Mesenchymal stem cell (in vitro differentiated cells and primary cell): ENCODE data around the gene BICD1.

Experiments used
- DNase-seq: peaks from one replicate; pipeline ENCODE4 v3.0.0-alpha.2; 2013
- H2AFZ ChIP-seq: one replicate; pipeline ENCODE4 v1.6.1; 2013; ENCODE audit warnings: low read depth, mild to moderate bottlenecking, control low read depth, inconsistent platforms, low read length, moderate library complexity
- H2AK5ac ChIP-seq: 2 replicates; pipeline ENCODE4 v1.6.1; 2013; ENCODE audit warnings: low read length, moderate library complexity, mild to moderate bottlenecking, inconsistent platforms; ENCODE audit not compliant: severe bottlenecking
- H2BK120ac ChIP-seq: one replicate; pipeline ENCODE4 v1.6.1; 2013; ENCODE audit warnings: low read depth, mild to moderate bottlenecking, inconsistent platforms, low read length, moderate library complexity
- H2BK12ac ChIP-seq, 2 experiments: one replicate each; pipeline ENCODE4 v1.6.1; 2013; ENCODE audit warnings: inconsistent platforms in 2 of 2, low read length in 2 of 2, mild to moderate bottlenecking in 2 of 2, moderate library complexity in 2 of 2, control low read depth in 1 of 2
- H2BK15ac ChIP-seq: one replicate; pipeline ENCODE4 v1.6.1; 2013; ENCODE audit warnings: mild to moderate bottlenecking, low read depth, inconsistent platforms; ENCODE audit not compliant: poor library complexity, severe bottlenecking
- H2BK5ac ChIP-seq: 2 replicates; pipeline ENCODE4 v1.6.1; 2013; ENCODE audit warnings: low read depth, mild to moderate bottlenecking, low read length, control low read depth, inconsistent platforms; ENCODE audit not compliant: poor library complexity, severe bottlenecking
- H3K14ac ChIP-seq, 2 experiments: one replicate each; pipeline ENCODE4 v1.6.1; 2013; ENCODE audit warnings: inconsistent platforms in 2 of 2, low read length in 2 of 2, control low read depth in 1 of 2, mild to moderate bottlenecking in 1 of 2, moderate library complexity in 1 of 2
- H3K18ac ChIP-seq, 2 experiments: one replicate each; pipeline ENCODE4 v1.6.1; 2013; ENCODE audit warnings: inconsistent platforms in 2 of 2, low read length in 2 of 2, control low read depth in 1 of 2, low read depth in 1 of 2, mild to moderate bottlenecking in 1 of 2
- H3K23ac ChIP-seq, 2 experiments: one replicate each; pipeline ENCODE4 v1.6.1; 2013; ENCODE audit warnings: inconsistent platforms in 2 of 2, low read length in 2 of 2, mild to moderate bottlenecking in 2 of 2, moderate library complexity in 2 of 2, control low read depth in 1 of 2
- H3K27ac ChIP-seq: 2 replicates; pipeline ENCODE4 v1.5.1; 2013; ENCODE audit warnings: mild to moderate bottlenecking, moderate library complexity, low read length, control low read depth, inconsistent platforms; ENCODE audit not compliant: poor library complexity, severe bottlenecking
- H3K27me3 ChIP-seq, 2 experiments: 2 replicates each; pipeline versions ENCODE4 v1.6.1 to v1.7.0; 2013; ENCODE audit warnings: low read length in 2 of 2, mild to moderate bottlenecking in 2 of 2, moderate library complexity in 2 of 2, control low read depth in 1 of 2, inconsistent platforms in 1 of 2; ENCODE audit not compliant: control insufficient read depth in 1 of 2, insufficient read depth in 1 of 2
- H3K36me3 ChIP-seq, 2 experiments: 2 replicates each; pipeline versions ENCODE4 v1.6.1 to v1.7.0; 2013; ENCODE audit warnings: low read length in 2 of 2, control low read depth in 1 of 2, inconsistent platforms in 1 of 2, low read depth in 1 of 2, mild to moderate bottlenecking in 1 of 2; ENCODE audit not compliant: insufficient read depth in 2 of 2, control insufficient read depth in 1 of 2
- H3K4ac ChIP-seq, 2 experiments: one replicate each; pipeline ENCODE4 v1.6.1; 2013; ENCODE audit warnings: inconsistent platforms in 2 of 2, low read length in 2 of 2, mild to moderate bottlenecking in 2 of 2, moderate library complexity in 2 of 2, control low read depth in 1 of 2, low read depth in 1 of 2
- H3K4me1 ChIP-seq: 2 replicates; pipeline ENCODE4 v1.6.1; 2013; ENCODE audit warnings: low read depth, low read length, control low read depth; ENCODE audit not compliant: control insufficient read depth, insufficient read depth
- H3K4me2 ChIP-seq: 2 replicates; pipeline ENCODE4 v1.6.1; 2013; ENCODE audit warnings: low read length, mild to moderate bottlenecking, inconsistent platforms; ENCODE audit not compliant: poor library complexity, severe bottlenecking
- H3K4me3 ChIP-seq, 2 experiments: 2 replicates each; pipeline versions ENCODE4 v1.5.1 to v1.7.0; 2013; ENCODE audit warnings: low read length in 2 of 2, mild to moderate bottlenecking in 2 of 2, control low read depth in 1 of 2, low read depth in 1 of 2; ENCODE audit not compliant: insufficient read depth in 1 of 2
- H3K79me1 ChIP-seq: replicated peaks from 2 replicates; pipeline ENCODE4 v1.6.1; 2013; ENCODE audit warnings: mild to moderate bottlenecking, control low read depth, low read length, inconsistent platforms; ENCODE audit not compliant: poor library complexity, severe bottlenecking
- H3K9ac ChIP-seq: 2 replicates; pipeline ENCODE4 v1.7.0; 2013; ENCODE audit warnings: mild to moderate bottlenecking, low read length, moderate library complexity
- H3K9me3 ChIP-seq: 2 replicates; pipeline ENCODE4 v1.7.0; 2013; ENCODE audit warnings: mild to moderate bottlenecking, low read length; ENCODE audit not compliant: control insufficient read depth
- H4K8ac ChIP-seq: one replicate; pipeline ENCODE4 v1.6.1; 2013; ENCODE audit warnings: inconsistent platforms, mild to moderate bottlenecking, low read length, moderate library complexity
- H4K91ac ChIP-seq: one replicate; pipeline ENCODE4 v1.6.1; 2013; ENCODE audit warnings: mild to moderate bottlenecking, low read length, inconsistent platforms
- WGBS: methylation state at CpG from one replicate; pipeline ENCODE4 v1.1.7; 2013; ENCODE audit warnings: mixed read lengths; 5-methylcytosine and 5-hydroxymethylcytosine counted together

Gene BICD1

DNA sequence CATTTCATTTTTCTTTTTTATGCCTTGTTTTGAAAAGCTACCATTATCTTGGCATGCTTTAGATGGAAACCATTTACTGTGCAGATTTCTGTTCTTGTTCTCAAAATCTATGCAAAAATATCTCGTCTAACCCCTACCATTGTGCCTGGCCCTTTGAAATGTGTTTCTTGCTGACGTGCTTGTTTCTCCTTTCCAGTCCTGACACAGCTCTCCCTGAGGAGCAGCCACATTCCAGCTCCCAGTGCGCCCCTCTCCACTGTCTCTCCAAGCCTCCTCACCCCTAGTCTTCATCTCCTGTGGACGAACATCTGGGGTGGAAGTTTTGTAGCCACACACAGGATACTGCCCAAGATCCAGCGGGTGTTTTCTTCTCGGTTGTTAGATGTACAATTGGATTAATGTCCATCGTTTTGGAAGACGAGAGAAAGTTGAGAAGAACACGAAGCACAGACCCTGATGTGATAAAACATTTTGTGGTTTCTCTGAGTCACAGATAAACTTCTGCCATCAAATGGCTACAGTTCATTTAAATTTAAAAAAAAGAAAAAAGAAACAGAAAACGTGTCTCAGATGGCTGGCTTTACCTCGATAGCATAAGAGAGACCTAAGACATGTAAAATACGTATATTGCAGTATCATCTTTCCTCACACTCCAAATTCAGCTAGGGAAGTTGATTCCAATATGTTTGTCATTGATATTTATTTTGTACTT, 270.9 kb downstream of the BICD1 start:
- Histone ChIP-seq H3K9ac (no peak overlapping the region), H2BK12ac (no peak overlapping the region), H2BK15ac (no peak overlapping the region), H3K18ac (no peak overlapping the region), H3K79me1 (no peaks in the 10 kb centered on the region), H3K4me3 (no peak overlapping the region), H3K4me1 (peaks cover 2% of the 10 kb centered on the region), H3K27ac (no peak overlapping the region), H2AFZ (no peak overlapping the region), H3K9me3 (no peaks in the 10 kb centered on the region), H3K27me3 (no peaks in the 10 kb centered on the region), H3K14ac (no peak overlapping the region), H3K23ac (no peak overlapping the region), H4K8ac (no peak overlapping the region), H2BK5ac (no peak overlapping the region), H4K91ac (no peak overlapping the region), H3K4ac (no peak overlapping the region), H3K36me3 (no peaks in the 10 kb centered on the region), H2AK5ac (no peak overlapping the region), H2BK120ac (no peak overlapping the region), H3K4me2 (no peak overlapping the region)
- DNase-seq = no peak
- 86% methylated on average over 9 of the region's 12 CpGs for WGBS

- H2BK12ac ChIP-seq = no peak overlapping the region
- H3K27me3 ChIP-seq = no peaks in the 10 kb centered on the region
- H3K18ac ChIP-seq = no peak overlapping the region
- H2BK15ac ChIP-seq = no peak overlapping the region
- no peak overlapping the region for H4K8ac ChIP-seq
- no peak overlapping the region for H2BK120ac ChIP-seq
- no peaks in the 10 kb centered on the region for H3K36me3 ChIP-seq
- no peak overlapping the region for H4K91ac ChIP-seq
- H3K9me3 ChIP-seq = no peaks in the 10 kb centered on the region
- no peak overlapping the region for H3K9ac ChIP-seq
- no peak overlapping the region for H3K14ac ChIP-seq
- H3K27ac ChIP-seq = no peak overlapping the region
- no peak overlapping the region for H3K4me2 ChIP-seq
- H2BK5ac ChIP-seq = no peak overlapping the region
- H2AK5ac ChIP-seq = no peak overlapping the region
- H3K4me3 ChIP-seq = no peak overlapping the region
- H3K4me1 ChIP-seq = no peaks in the 10 kb centered on the region
- H3K23ac ChIP-seq = no peak overlapping the region
- no peak overlapping the region for H2AFZ ChIP-seq
- DNase-seq = no peak
- 93% methylated on average over 10 of the region's 10 CpGs for WGBS
- H3K4ac ChIP-seq = no peak overlapping the region
- H3K79me1 ChIP-seq = no peaks in the 10 kb centered on the region
Measured at GRCh38 chr12:32379213-32379612, 272.6 kb downstream of the BICD1 start.

DNA sequence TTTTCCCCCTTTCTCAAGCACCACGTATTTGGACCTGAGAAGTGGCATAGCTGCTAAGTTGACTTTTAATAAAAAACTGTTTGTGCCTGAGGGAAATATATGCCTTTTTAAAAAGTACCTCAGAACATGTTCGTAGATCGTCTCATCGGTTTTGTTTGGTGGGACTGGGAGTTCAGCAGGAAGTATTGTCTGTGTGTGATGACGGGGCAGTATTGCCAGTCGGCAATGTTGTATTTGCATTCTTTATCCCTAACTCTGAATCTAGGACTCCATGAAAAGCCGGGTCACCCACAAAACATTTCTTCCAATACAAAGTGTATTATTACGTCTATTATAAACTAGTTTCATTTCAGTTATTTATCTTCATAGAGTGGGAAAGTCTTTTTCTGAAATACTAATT, 273.0 kb downstream of the BICD1 start:
- no peak for DNase-seq
- Histone ChIP-seq H2AFZ (no peak overlapping the region), H2BK15ac (no peak overlapping the region), H3K4me1 (no peaks in the 10 kb centered on the region), H3K9me3 (no peaks in the 10 kb centered on the region), H3K36me3 (no peaks in the 10 kb centered on the region), H4K91ac (no peak overlapping the region), H3K9ac (no peak overlapping the region), H3K27ac (no peak overlapping the region), H3K23ac (no peak overlapping the region), H2AK5ac (no peak overlapping the region), H3K4ac (no peak overlapping the region), H4K8ac (no peak overlapping the region), H3K4me2 (no peak overlapping the region), H2BK120ac (no peak overlapping the region), H2BK5ac (no peak overlapping the region), H3K4me3 (no peak overlapping the region), H3K18ac (no peak overlapping the region), H3K27me3 (no peaks in the 10 kb centered on the region), H3K79me1 (no peaks in the 10 kb centered on the region), H3K14ac (no peak overlapping the region), H2BK12ac (no peak overlapping the region)
- 93% methylated on average over 4 of the region's 8 CpGs for WGBS

DNA sequence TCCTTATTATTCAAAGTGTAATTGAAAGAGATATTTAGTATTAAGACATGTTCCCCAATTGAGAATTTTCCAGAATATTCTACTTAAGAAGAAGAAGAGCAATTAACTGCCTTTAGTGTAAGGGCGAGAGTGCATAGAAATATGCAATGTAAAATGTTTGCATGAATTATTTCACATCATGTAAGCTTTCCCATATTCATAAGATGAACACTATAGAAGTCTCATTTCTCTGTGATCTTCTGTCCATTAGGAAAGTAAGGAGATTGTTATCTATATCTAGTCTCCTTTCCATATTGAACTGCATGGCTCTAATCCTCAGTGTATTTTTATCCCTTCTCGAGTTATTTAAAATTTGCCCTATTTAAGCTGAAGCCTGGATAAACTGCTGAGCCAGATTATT, 275.6 kb downstream of the BICD1 start:
- WGBS = no CpG with 5 or more reads among the region's 2 CpGs
- H2AFZ ChIP-seq = no peak overlapping the region
- H3K9ac ChIP-seq = no peak overlapping the region
- no peak overlapping the region for H3K14ac ChIP-seq
- H3K4me2 ChIP-seq = no peak overlapping the region
- no peak overlapping the region for H2AK5ac ChIP-seq
- H2BK120ac ChIP-seq = no peak overlapping the region
- no peaks in the 10 kb centered on the region for H3K27me3 ChIP-seq
- H3K27ac ChIP-seq = no peak overlapping the region
- H3K9me3 ChIP-seq = no peaks in the 10 kb centered on the region
- H3K79me1 ChIP-seq = no peaks in the 10 kb centered on the region
- no peaks in the 10 kb centered on the region for H3K4me1 ChIP-seq
- H3K23ac ChIP-seq = no peak overlapping the region
- no peak overlapping the region for H2BK12ac ChIP-seq
- no peak overlapping the region for H4K8ac ChIP-seq
- H2BK5ac ChIP-seq = no peak overlapping the region
- no peak for DNase-seq
- no peak overlapping the region for H2BK15ac ChIP-seq
- no peak overlapping the region for H3K18ac ChIP-seq
- no peaks in the 10 kb centered on the region for H3K36me3 ChIP-seq
- H3K4ac ChIP-seq = no peak overlapping the region
- no peak overlapping the region for H4K91ac ChIP-seq
- H3K4me3 ChIP-seq = no peak overlapping the region
